Erythroblast (primary cell): ENCODE measurements around the gene RIMS3.
A peak's percentile ranks its signal among the peaks of the same experiment; 100 is the strongest.

Experiments used
- DNase-seq, 2 experiments: peaks; one replicate each; lab custom pipeline; 2025; lab: John Stamatoyannopoulos, UW
- GATA1 ChIP-seq: IDR thresholded peaks from 2 replicates; pipeline ENCODE4 v1.6.1; 2011; ENCODE audit warnings: low read depth, mild to moderate bottlenecking, control low read depth, low read length, moderate library complexity
- POLR2A ChIP-seq: IDR thresholded peaks from 2 replicates; pipeline ENCODE4 v1.6.1; 2011; ENCODE audit warnings: mild to moderate bottlenecking, low read length

The RIMS3 gene

GRCh38 chr1:40652979-40653378 lies 12.5 kb downstream of the RIMS3 start:
- DNase-seq = no peak
- TF ChIP-seq POLR2A (no peak), GATA1 (no peak)

GRCh38 chr1:40652468-40652867 lies 13.0 kb downstream of the RIMS3 start:
- DNase-seq = no peak
- no peak for TF ChIP-seq POLR2A
- TF ChIP-seq GATA1 = no peak

DNA sequence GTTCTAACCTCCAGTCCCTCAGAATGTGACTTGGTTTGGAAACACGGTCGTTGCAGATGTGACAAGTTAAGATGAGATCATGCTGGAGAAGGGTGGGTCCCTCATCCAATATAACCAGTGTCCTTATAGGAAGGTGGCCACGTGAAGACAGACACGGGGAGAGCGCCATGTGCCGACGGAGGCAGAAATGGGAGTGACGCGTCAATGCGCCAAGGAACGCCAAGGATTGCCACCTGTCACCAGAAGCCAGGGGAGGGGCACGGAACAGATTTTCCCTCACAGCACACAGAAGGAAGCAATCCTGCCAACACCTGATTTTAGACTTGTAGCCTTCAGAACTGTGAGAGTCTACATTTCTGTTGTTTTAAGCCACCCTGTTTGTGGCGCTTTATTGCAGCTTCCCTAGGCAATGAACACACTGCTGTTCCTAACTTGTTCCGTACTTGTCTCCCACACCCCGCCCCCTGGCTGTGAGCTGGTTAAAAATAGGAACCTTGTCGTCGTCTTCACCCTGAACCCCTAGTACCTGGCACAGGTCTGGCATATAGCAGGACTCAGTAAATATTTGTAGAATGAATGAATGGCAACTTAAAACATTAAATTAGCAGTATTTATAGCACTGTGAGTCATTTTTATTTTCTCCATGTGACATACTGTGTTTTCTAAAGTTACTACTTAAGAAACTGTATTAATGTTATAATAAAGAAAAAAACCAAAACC lies 14.2 kb downstream of the RIMS3 start:
- no peak for TF ChIP-seq POLR2A
- TF ChIP-seq GATA1 = no peak
- peak; percentile 16 to 28 for DNase-seq

DNA sequence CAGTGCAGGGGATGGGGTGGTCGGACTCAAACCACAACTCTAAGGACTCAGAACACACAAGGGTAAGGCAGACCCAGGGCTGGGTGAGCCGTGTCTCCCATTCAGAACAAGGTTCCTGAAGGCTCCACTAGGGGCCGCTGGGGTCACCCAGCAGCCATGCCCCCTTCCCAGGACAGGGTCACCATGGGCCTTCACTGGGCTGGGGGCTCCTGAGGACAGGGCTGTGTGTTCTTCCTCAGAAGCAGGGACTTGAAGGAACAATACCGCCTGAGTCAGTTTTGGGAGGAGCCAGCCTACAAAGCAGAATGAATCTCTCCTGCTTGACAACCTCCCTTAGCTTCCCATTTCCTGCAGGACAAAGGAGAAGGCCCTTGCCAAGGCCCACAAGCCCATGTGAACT lies 15.4 kb downstream of the RIMS3 start:
- peak; percentile 25 to 40 for DNase-seq
- TF ChIP-seq POLR2A = no peak
- TF ChIP-seq GATA1 = no peak

DNA sequence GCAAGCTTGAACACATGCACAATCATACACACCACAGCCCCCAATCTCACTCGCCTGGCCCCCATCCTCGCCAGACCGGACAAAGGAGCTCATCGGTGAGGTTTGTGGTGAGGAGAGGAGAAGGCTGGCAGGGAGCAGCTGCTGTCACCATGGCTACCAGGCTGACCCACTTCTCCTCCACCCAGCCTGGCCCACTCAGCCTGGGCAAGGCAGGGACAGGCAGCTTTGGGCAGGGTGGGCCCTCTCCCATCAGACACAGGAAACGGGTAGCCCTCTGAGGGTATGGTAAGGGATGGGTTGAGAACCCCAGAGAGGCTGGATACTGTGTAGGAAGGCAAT lies 15.9 kb downstream of the RIMS3 start:
- TF ChIP-seq POLR2A = no peak
- TF ChIP-seq GATA1 = no peak
- DNase-seq = no peak

- TF ChIP-seq POLR2A = no peak
- DNase-seq = no peak
Observed at GRCh38 chr1:40648928-40649591, 16.4 kb downstream of the RIMS3 start.

GRCh38 chr1:40648200-40648599 lies 17.3 kb downstream of the RIMS3 start:
- no peak for TF ChIP-seq POLR2A
- no peak for TF ChIP-seq GATA1

GRCh38 chr1:40646315-40646714 lies 19.2 kb downstream of the RIMS3 start:
- DNase-seq = no peak
- TF ChIP-seq POLR2A (no peak), GATA1 (no peak)

More at GRCh38 chr1:40648200-40648599, 17.3 kb downstream of the RIMS3 start:
- no peak for DNase-seq

DNA sequence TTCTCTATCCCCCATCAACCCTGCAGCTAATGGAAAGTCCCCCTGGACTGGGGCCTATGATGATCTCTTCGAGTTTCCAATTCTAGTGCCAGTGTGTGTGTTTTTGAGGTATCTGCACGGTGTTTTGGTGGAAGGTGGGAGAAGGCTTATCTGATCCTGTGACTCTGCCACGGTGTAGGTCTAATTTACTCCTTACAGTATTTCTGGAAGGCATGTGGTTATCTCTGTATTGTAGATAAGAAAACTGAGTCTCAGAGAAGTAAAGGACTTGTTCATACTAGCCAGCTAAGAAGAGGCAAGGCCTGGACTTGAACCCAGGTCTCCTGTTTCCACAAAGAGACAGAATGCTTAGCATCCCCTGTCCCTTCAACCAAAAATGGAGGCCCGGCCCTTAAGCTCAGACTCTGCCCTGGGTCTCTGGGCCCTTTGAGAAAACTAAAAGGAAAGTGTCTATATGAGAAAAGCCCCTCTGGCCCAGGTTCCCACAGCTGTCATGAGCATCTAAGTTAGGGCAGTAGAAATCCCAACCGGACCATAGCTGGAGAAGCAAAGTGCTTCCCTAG lies 20.3 kb downstream of the RIMS3 start:
- peak; percentile 57 to 80 for DNase-seq
- TF ChIP-seq POLR2A = no peak

- no peak for DNase-seq
- TF ChIP-seq GATA1 = no peak
- TF ChIP-seq POLR2A = no peak
Observed at GRCh38 chr1:40641601-40642242, 23.8 kb downstream of the RIMS3 start.

DNA sequence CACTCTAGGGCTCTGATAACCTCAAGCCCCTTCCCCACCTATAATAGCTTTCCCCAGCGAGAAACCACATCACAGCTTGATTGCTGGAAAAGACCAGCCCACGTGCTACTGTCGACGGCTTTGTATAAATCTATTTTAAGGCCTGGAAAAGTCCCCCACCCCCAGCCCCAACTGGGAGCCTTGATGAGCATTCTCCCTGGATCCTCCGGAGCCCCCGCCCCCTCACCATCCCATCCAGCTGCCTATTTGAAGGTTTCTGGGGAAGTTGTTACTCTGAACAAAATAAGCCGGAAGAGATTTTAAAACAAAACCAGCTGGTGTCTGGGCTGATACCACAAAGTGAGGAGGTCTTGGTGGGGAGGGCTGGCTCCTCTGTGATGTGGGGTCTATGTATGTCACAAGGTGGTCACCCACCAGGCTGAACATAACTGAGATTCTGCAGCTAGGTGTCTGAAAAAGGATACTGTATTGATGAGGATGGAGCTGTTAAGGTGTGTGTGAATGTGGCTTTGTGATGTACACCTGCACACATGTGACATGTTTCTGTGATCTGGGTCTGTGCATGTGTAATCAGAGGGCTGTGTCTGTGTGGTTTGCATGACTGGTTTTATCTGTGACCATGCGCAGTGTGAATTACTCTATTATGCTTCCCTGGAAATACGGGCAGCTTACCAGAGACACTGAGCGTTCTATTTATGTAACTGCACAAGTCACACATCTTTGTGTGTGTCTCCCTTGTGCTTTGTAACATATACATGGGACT lies 25.0 kb downstream of the RIMS3 start:
- TF ChIP-seq GATA1 (no peak), POLR2A (no peak)
- no peak for DNase-seq

GRCh38 chr1:40638097-40639036 lies 27.1 kb downstream of the RIMS3 start:
- peak; percentile 60 to 80 for DNase-seq
- no peak for TF ChIP-seq POLR2A
- no peak for TF ChIP-seq GATA1

DNA sequence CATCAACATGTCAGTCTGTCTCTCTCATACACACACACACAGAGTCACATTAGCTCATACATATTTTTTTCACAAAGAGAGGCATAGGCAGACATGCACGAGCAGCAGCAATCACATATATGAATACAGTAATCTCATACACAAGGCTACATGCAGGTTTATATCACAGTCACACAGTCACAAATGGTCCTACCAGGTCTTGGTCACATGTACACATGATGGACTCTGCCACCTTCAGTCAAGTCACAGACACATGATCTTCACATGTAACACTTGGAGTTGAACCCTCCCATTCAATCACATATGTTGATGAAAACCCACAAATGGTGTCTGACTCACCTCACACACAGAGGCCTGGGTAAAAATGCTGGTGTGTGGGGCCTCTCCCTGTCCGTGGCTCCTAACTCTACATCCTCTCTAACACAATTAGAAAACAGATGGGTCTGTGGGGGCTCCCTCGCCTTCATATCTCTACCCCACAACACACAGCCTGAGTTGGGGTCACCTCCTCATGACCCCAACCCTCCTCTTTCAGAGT lies 27.9 kb downstream of the RIMS3 start:
- DNase-seq = peak; percentile 12 to 45
- TF ChIP-seq GATA1 (no peak), POLR2A (no peak)
